Stimulated activated CD8-positive, alpha-beta memory T cell treated with anti-CD3 and anti-CD28 coated beads, Interleukin-7, amount 100 ng/mL, for 1 hour (primary cell): ENCODE results near the gene CDKN1A.
"Not testable (repeated sequence)": the region's sequence is repeated elsewhere in the genome, so short reads cannot be mapped to it uniquely, and the experiment has no call there.

Experiments used
- DNase-seq, 2 donors: peaks; one replicate each; pipeline ENCODE4 v3.0.0-alpha.2; 2020; ENCODE audit warnings: low read depth in 2 of 2

The CDKN1A gene

DNA sequence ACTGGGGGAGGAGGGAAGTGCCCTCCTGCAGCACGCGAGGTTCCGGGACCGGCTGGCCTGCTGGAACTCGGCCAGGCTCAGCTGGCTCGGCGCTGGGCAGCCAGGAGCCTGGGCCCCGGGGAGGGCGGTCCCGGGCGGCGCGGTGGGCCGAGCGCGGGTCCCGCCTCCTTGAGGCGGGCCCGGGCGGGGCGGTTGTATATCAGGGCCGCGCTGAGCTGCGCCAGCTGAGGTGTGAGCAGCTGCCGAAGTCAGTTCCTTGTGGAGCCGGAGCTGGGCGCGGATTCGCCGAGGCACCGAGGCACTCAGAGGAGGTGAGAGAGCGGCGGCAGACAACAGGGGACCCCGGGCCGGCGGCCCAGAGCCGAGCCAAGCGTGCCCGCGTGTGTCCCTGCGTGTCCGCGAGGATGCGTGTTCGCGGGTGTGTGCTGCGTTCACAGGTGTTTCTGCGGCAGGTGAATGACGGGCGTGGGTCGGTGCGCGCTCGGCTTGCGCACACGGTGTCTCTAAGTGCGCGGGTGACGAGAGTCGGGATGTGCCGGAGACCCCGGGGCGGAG lies at the start of gene CDKN1A:
CDKN1A (plus strand) TSS at position 227 of the 555 bp plus-strand sequence. CDS start 5,388 bp downstream, outside the sequence.
- peak; percentile 34 to 47 for DNase-seq

DNA sequence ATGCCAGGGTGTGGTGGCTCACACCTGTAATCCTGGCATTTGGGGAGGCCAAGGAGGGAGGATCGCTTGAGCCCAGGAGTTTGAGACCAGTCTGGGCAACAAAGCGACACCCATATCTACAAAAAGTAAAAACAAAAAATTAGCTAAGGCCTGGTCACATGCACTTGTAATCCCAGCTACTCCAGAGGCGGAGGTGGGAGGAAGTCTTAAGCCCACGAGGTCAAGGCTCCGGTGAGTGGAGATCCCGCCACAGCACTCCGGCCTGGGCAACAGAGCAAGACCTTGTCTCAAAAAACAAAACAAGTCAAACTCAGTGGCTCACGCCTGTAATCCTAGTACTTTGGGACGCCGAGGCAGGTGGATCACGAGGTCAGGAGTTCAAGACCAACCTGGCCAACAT lies 48.7 kb upstream of the CDKN1A start:
- no peak for DNase-seq

DNA sequence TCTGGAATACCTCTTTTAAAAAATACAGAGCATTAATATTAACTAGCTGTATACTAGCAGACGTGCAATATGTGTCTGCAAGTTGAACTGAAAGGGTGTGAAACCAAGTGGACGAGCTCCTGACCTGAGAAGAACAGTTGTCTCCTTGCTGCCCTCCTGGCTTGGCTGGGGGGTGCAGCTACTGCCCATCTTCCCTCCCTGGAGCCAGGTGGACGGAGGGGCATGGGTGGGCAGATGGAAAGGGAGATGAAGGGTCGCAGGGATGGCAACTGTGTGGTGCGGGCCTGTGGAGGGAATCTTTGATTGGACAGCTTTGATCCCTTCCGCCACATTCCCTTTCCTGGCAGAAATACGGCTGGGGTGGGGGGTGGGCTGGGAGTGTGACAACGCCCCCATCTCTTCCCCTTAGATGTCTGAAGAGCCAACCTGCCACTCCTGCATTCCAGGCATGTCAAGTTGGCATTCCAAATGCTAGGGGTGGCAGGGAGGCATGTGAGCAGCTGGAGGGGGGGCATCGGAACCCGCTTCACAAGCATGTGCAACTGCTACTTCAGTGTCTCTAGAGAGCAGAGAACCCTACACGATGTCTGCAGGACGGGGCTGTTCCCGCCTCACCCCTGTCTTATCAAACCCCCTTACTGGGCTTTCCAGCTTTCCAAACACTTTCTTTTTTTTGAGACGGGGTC lies 47.0 kb upstream of the CDKN1A start:
- DNase-seq, result no peak

GRCh38 chr6:36633370-36633769 lies 45.1 kb upstream of the CDKN1A start:
- DNase-seq, result no peak

GRCh38 chr6:36633915-36634314 lies 44.6 kb upstream of the CDKN1A start:
- DNase-seq, result no peak

- no peak for DNase-seq
Measured at GRCh38 chr6:36634317-36635108, 44.0 kb upstream of the CDKN1A start.

DNA sequence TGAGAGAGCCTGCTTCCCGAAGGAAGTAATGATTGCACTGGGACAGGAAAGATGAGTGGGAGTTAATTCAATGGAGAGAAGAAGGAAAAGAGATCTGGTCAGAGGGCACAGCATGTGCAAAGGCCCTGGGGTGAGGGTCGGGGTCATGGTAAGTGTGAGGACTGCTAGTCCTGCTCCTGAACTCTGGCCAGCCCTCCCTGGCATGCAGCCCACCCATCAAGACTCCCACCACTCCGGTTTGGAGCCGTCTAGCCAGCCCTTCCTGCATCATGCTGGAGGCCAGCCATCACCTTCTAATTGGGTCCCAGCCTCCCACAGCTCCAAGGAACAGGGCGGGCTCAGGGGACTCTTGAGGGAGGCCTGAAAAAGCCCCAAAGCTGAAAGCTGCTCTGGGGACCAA lies 42.2 kb upstream of the CDKN1A start:
- DNase-seq, result no peak

GRCh38 chr6:36636687-36637418 lies 41.7 kb upstream of the CDKN1A start:
- no peak for DNase-seq

DNA sequence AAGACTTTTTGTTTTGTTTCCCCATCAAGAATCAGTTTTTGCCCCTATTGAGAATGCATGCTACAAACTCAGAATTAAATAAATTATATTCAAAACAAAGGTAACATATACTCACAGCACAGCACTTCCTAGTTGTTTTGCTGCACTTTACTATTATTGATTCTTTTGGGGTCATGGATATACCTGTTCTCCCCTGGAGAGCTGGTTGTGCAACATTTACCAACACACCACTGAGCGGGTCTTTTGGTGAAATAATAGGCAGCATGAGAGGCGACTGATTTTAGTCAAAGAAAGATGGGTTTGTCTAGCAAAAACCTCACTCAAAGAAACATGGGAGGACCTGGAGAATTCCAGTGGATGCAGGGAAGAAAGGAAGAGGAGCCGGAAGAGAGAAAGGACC lies 39.9 kb upstream of the CDKN1A start:
- DNase-seq, result no peak

- no peak for DNase-seq
Measured at GRCh38 chr6:36639171-36639808, 39.2 kb upstream of the CDKN1A start.

GRCh38 chr6:36641543-36641942 lies 37.0 kb upstream of the CDKN1A start:
- no peak for DNase-seq

GRCh38 chr6:36642913-36643817 lies 35.3 kb upstream of the CDKN1A start:
- DNase-seq, result no peak

GRCh38 chr6:36643977-36644376 lies 34.5 kb upstream of the CDKN1A start:
- DNase-seq, result no peak

GRCh38 chr6:36649086-36649485 lies 29.4 kb upstream of the CDKN1A start:
- DNase-seq, result no peak

DNA sequence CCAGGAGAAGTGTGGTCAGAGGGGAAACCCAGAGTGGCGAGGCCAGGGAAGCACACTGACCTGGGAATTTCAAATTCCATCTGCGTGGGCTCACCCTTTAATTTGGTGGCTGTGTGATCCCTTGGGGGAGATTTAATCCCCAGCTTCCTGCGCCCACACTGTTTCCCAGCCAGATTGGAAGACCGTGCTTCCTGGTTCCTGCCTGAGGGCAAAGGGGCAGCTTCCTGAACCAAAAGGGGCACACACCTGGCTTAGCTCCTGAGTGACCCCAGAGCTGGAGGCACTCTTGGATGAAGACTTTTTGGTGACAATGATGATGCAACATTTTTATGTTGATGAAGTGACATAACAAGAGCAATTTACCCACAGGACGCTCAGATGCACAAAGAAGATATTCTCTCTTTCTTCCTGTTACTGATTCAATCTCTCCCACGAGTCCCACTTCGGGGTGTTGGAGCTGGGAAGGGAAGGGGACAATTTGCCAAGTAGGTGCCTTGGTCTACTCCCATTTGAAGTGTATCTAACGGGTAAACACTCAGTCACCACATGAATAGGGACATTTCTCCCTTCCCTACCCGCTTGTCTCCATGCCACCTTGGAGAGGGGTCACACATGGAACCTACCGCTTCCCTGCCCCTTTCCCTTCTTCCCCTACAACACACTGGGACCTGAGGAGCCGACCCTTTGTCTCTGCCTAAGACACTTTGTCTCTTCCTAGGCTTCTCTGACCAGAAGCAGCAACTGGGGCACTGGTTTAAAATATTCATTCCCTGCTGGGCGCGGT lies 28.6 kb upstream of the CDKN1A start:
- DNase-seq, result no peak

DNA sequence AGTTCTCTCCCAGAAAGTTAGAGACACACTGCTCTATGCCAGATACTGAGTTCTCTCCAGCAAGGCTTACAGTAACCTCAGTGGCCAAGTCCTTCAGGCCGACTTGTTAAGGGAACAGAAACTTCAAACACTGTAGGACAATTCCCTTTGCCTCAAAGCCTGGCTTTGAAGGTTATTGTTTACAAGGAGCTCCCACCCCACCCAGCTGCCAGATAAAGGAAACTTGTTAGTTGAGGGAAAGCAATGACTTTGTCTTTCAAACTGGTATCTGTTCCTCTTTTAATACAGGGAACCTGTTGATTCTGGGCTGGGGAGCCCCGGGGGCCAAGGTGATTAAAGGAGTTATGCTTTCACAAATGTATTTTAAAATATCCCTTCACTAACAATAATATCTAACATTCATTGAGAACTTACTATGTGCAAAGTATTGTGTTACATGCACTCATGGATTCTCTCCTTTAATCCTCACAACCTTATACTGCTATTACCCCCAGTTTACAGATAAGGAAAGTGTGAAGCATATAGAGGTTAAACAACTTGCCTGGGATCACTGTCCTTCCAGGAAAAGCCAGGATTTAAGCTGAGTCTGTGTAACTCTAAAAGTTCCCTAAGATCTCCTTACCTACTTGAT lies 27.6 kb upstream of the CDKN1A start:
- no peak for DNase-seq

GRCh38 chr6:36651659-36652379 lies 26.7 kb upstream of the CDKN1A start:
- no peak for DNase-seq

GRCh38 chr6:36654469-36654868 lies 24.0 kb upstream of the CDKN1A start:
- DNase-seq, result not testable (repeated sequence)
